ENCODE measurements around the gene DGKG. TPM values are rescaled to one million over a fixed set of nuclear protein-coding genes. Genes with fewer than 3 reads are reported as not detected.

Gene DGKG
- total RNA-seq, 1 donor from 2014 or later = 3.9 TPM

DNA sequence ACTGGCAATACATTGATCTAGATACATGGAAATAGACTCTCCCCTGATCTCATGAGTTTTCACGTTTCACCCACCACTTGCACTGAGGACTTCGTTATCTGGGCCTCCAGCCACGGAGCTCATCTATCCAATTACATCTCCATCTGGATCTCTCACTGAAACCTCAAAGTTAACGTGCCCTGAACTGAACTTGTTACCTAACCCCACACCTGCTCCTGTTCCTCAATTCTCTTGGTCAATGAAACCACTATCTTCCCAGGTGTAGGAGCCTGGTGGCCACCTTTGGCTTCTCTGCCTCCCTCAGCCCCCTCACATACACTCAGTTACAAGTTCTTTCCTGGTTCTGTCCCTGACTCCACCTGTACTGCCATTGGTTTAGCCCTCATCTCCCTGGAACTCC is 9.7 kb downstream of the DGKG start:
- H3K4me3 Mint-ChIP-seq = no peak overlapping the region
- ATAC-seq (ENCODE audit: low read depth) (no peak), DNase-seq (no peak)
- POLR2A ChIA-PET = interaction anchor here (0.5 kb wide), 1 partner anchor 399 kb away, joined by 10 read pairs; no protein-coding TSS in a partner anchor
- no peaks in the 10 kb centered on the region for H3K27me3 Mint-ChIP-seq
- H3K36me3 Mint-ChIP-seq (ENCODE audit: low read depth) = no peaks in the 10 kb centered on the region
- CTCF ChIA-PET = no interaction called here
- no peaks in the 10 kb centered on the region for H3K9me3 Mint-ChIP-seq
- H3K27ac Mint-ChIP-seq = no peak overlapping the region
- H3K4me1 Mint-ChIP-seq = no peaks in the 10 kb centered on the region
- TF ChIP-seq CTCF (IDR thresholded peaks at IDR 0.05) = no peak
- intact Hi-C loops (cut with micrococcal nuclease) = no loop called here

- intact Hi-C loops (cut with micrococcal nuclease) = loop anchor here (5.0 to 10.0 kb wide), 2 partner anchors 190 to 463 kb away; partner anchors contain the start of gene RFC4
- ATAC-seq (ENCODE audit: low read depth) (peak; percentile 66), DNase-seq (no peak)
- H3K4me3 Mint-ChIP-seq = no peak overlapping the region
- TF ChIP-seq CTCF (IDR thresholded peaks at IDR 0.05) = no peak
- POLR2A ChIA-PET = interaction anchor here (1.0 kb wide), 1 partner anchor 404 kb away, joined by 3 read pairs; the partner anchor contains the start of gene TRA2B
- H3K36me3 Mint-ChIP-seq (ENCODE audit: low read depth) = no peaks in the 10 kb centered on the region
- CTCF ChIA-PET = no interaction called here
- peaks cover 54% of the 10 kb centered on the region for H3K4me1 Mint-ChIP-seq
- no peaks in the 10 kb centered on the region for H3K27me3 Mint-ChIP-seq
- peaks cover 2% of the 10 kb centered on the region for H3K9me3 Mint-ChIP-seq
- peak overlapping the region; percentile 72 for H3K27ac Mint-ChIP-seq
These were observed 19.8 kb downstream of the DGKG start for GRCh38 chr3:186342197-186342596.

DNA sequence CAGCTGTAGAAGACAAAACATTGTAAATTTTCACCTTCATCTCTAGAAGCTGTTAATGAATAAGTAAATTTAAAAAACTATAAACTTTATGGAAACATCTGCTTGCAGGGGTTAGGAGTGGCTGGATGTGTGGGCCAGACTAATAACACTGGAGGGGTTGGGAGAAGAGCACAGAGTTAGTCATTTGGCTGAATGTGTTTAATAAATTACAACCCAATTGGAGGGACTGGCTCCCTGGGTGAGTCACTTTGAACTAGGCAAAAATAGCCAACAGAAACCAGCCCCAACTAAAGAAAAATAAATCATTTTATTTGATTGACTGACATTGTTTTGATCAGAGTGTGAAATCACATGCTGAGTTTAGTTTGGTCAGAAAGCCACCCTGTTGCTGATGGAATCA is 21.8 kb downstream of the DGKG start:
- POLR2A ChIA-PET = no interaction called here
- CTCF ChIA-PET = interaction anchor here (1.7 kb wide), 1 partner anchor 200 kb away, joined by 9 read pairs; no protein-coding TSS in a partner anchor
- no peak overlapping the region for H3K4me3 Mint-ChIP-seq

DNA sequence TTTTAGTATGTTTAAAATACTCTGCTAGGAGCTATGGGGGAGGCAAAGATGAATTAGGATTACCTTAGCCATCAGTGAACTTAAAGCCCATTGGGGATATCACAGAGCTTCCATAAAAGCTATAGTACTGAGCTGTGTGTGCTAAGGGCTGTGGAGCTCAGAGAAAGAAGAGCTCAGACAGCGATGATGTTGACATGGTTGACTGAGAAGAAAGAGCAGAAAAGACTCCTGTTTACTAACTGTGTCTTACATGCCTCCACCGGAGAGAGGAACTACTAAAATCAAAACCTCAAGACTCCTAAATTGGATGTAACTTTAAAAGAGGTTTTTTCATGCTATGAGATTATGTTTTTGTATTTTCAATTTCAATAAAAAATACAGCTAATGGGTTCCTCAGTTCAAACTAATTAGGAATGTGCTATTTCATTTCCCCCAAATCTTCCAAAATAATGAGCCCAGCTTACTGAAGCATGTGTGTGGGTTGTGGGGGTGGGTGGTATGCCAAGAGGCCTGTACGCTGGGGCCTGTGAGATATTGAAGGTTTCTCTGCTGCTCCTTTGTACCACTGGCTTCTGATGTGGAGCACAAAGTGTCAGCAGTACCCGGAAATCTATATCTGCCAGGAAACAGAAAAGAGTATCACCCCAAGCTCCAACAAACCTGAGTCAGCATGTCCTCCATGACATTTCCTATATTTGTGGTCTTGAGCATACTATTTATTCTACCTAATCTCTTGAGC is 22.7 kb downstream of the DGKG start:
- peak overlapping the region; percentile 8 for H3K4me3 Mint-ChIP-seq
- no peaks in the 10 kb centered on the region for H3K36me3 Mint-ChIP-seq (ENCODE audit: low read depth)
- no peak for DNase-seq
- H3K27ac Mint-ChIP-seq = peak overlapping the region; percentile 71
- intact Hi-C loops (cut with micrococcal nuclease) = loop anchor here (5.0 kb wide), 1 partner anchor 82 kb away; no protein-coding TSS in a partner anchor
- peaks cover 2% of the 10 kb centered on the region for H3K9me3 Mint-ChIP-seq
- TF ChIP-seq CTCF (IDR thresholded peaks at IDR 0.05) = no peak
- ATAC-seq (ENCODE audit: low read depth) = peak; percentile 59
- ChIA-PET CTCF (interaction anchor here (1.7 kb wide), 1 partner anchor 201 kb away, joined by 9 read pairs; no protein-coding TSS in a partner anchor), POLR2A (no interaction called here)
- H3K27me3 Mint-ChIP-seq = no peaks in the 10 kb centered on the region
- H3K4me1 Mint-ChIP-seq = peaks cover 53% of the 10 kb centered on the region

More for the DNA sequence above, 21.8 kb downstream of the DGKG start:
- ATAC-seq (ENCODE audit: low read depth) = no peak
- no peaks in the 10 kb centered on the region for H3K36me3 Mint-ChIP-seq (ENCODE audit: low read depth)
- peaks cover 2% of the 10 kb centered on the region for H3K9me3 Mint-ChIP-seq
- DNase-seq = no peak
- peaks cover 53% of the 10 kb centered on the region for H3K4me1 Mint-ChIP-seq
- intact Hi-C loops (cut with micrococcal nuclease) = loop anchor here (5.0 to 10.0 kb wide), 2 partner anchors 192 to 465 kb away; partner anchors contain the start of gene RFC4
- H3K27ac Mint-ChIP-seq = peak overlapping the region; percentile 71
- no peak for TF ChIP-seq CTCF (IDR thresholded peaks at IDR 0.05)
- no peaks in the 10 kb centered on the region for H3K27me3 Mint-ChIP-seq

DNA sequence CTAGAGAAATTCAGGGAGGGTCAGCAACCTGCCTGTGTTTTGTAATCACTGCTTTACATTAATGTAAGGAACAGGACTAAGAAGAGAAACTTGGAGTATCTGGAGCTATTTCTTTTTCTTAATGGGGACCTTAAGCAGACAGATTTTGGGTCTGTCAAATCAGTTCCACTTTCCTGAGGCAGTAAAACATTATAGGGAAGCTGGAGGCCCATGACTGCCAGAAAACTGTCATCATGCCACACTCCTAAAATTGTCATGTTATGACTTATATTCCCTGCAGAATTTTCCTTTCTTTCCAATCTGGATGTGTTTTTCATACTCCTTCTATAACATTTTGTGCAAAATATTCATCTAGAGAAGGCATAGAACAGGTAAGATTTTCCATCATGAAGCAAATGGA is 28.8 kb downstream of the DGKG start:
- intact Hi-C loops (cut with micrococcal nuclease) = no loop called here
- POLR2A ChIA-PET = interaction anchor here (0.9 kb wide), 1 partner anchor 29 kb away, joined by 3 read pairs; the partner anchor contains the start of gene DGKG
- Mint-ChIP-seq H3K4me3 (no peak overlapping the region), H3K9me3 (no peaks in the 10 kb centered on the region), H3K36me3 (ENCODE audit: low read depth) (no peaks in the 10 kb centered on the region), H3K27ac (no peak overlapping the region), H3K4me1 (peaks cover 25% of the 10 kb centered on the region), H3K27me3 (no peaks in the 10 kb centered on the region)
- TF ChIP-seq CTCF (IDR thresholded peaks at IDR 0.05) = no peak
- DNase-seq (no peak), ATAC-seq (ENCODE audit: low read depth) (no peak)
- CTCF ChIA-PET = no interaction called here

All from activated B cell treated with CpG ODN at 0.5 μM for 24 hours (primary cell).